HepG2 (cell line): ENCODE results near the gene IFITM10.

Experiments used
- GABPB1 ChIP-seq: IDR thresholded peaks from 2 replicates; pipeline ENCODE4 v1.6.1; 2016; ENCODE audit warnings: mild to moderate bottlenecking, missing genetic modification reagents, moderate library complexity, missing compliant biosample characterization
- GTF3A ChIP-seq: sonication (generic); formaldehyde crosslinking; conservative IDR thresholded peaks from 2 replicates; pipeline ENCODE4 v1.4.0; 2020; ENCODE audit warnings: mild to moderate bottlenecking, missing genetic modification reagents
- HCFC1 ChIP-seq: fragments of 150-350 bp; IDR thresholded peaks from 2 replicates; pipeline ENCODE4 v1.6.1; 2014; ENCODE audit warnings: low read depth, low read length
- HNRNPL ChIP-seq: fragments of 200-400 bp; formaldehyde crosslinking; IDR thresholded peaks from 2 replicates; pipeline ENCODE4 v1.6.1; 2017; ENCODE audit warnings: mild to moderate bottlenecking, low read depth, low read length
- TBX3 ChIP-seq: fragments of 450-650 bp; IDR thresholded peaks from 2 replicates; pipeline ENCODE4 v1.6.1; 2017; ENCODE audit warnings: antibody characterized with exemption, mild to moderate bottlenecking, inconsistent platforms, borderline replicate concordance
- ZFP36L1 ChIP-seq: sonication (generic); formaldehyde crosslinking; IDR thresholded peaks from 2 replicates; pipeline ENCODE4 v1.8.0; 2022; ENCODE audit warnings: mild to moderate bottlenecking, missing genetic modification reagents, moderate library complexity
- TF ChIP-seq, protein P1 (sequence below): sonication (generic); formaldehyde crosslinking; IDR thresholded peaks from 2 replicates; pipeline ENCODE4 v1.5.0; 2020; ENCODE audit warnings: mild to moderate bottlenecking, missing genetic modification reagents, moderate library complexity

DNA sequence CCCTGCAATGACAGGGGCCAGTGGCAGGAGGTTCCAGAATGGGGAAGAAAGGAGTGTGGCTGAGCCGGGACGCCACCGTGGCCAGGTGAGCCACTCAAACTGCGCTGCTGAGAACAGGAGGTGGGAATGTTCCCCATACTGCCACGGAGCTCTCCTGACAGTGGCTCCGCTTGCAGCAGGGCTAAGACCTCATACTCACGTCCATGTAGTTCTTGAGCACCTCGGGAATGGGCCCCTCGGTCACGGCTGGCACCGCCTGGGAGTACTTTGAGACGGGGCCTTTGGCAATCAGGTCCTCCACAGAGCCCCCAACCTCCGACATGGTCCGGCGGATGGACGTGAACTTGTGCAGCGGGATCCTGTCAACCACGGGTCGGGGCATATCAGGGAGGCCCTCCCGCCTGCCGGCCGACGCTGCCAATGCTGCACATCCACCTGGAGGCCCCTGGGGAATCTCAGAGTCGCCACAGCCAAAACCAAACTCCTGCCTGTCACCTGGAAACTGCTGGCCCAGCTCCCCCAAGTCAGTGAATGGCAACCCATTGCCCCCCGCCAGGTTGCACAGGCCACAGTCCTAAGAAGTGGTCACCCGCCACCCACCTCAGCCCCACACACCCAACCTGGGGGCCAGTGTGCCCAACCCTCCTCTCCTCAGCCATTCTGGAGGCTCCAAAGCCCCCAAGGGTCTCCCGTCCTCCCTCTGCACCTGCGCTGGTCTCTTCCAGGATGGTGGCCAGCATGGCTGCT, 10.9 kb upstream of the IFITM10 start:
- TF ChIP-seq HCFC1, result no peak
- TF ChIP-seq ZFP36L1 (CRISPR knock-in tag), result no peak
- TF ChIP-seq, protein P1, sequence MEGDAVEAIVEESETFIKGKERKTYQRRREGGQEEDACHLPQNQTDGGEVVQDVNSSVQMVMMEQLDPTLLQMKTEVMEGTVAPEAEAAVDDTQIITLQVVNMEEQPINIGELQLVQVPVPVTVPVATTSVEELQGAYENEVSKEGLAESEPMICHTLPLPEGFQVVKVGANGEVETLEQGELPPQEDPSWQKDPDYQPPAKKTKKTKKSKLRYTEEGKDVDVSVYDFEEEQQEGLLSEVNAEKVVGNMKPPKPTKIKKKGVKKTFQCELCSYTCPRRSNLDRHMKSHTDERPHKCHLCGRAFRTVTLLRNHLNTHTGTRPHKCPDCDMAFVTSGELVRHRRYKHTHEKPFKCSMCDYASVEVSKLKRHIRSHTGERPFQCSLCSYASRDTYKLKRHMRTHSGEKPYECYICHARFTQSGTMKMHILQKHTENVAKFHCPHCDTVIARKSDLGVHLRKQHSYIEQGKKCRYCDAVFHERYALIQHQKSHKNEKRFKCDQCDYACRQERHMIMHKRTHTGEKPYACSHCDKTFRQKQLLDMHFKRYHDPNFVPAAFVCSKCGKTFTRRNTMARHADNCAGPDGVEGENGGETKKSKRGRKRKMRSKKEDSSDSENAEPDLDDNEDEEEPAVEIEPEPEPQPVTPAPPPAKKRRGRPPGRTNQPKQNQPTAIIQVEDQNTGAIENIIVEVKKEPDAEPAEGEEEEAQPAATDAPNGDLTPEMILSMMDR (CRISPR knock-in tag), result no peak
- no peak for TF ChIP-seq GTF3A (CRISPR knock-in tag)
- TF ChIP-seq TBX3, result no peak
- no peak for TF ChIP-seq HNRNPL
- no peak for TF ChIP-seq GABPB1 (CRISPR knock-in tag)
